Measurements from ENCODE around the gene VAC14. TPM values are rescaled to one million over a fixed set of nuclear protein-coding genes. Genes with fewer than 3 reads are reported as not detected.

The VAC14 gene
- total and polyA plus RNA-seq, 2 of the 8 experiments (the other 6 are each of a cell fraction or from before 2014, with no cell fraction given) = 56.0 to 108 TPM

GRCh38 chr16:70782237-70782636 lies 18.7 kb downstream of the VAC14 start:
- DNase-seq (ENCODE audit: low read depth in 1 of 2, low spot score in 2 of 2) (no peak), FAIRE-seq (no peak)
- Histone ChIP-seq H4K8ac (ENCODE audit: extremely low read depth, insufficient read depth, low read length) (no peak overlapping the region), H2AK5ac (ENCODE audit: low read depth, low read length) (no peak overlapping the region), H3K56ac (replicated peaks; ENCODE audit: insufficient read length, low read depth, low read length) (no peak overlapping the region), H3K4ac (replicated peaks; ENCODE audit: insufficient read length, low read depth, low read length) (no peak overlapping the region), H3K9me3 (ENCODE audit: insufficient read depth in 2 of 2, low read depth in 1 of 2, low read length in 1 of 2) (peaks cover 3 to 5% of the 10 kb centered on the region in 2 experiments; a peak in 1 of 4 replicates), H4K91ac (replicated peaks; ENCODE audit: insufficient read length, low read length) (no peak overlapping the region), H3K36me3 (ENCODE audit: control insufficient read depth in 2 of 4, insufficient read depth in 4 of 4, low read length in 3 of 4) (peaks cover 26 to 57% (median 48%) of the 10 kb centered on the region in 4 experiments), H3K14ac (ENCODE audit: insufficient read length) (no peak overlapping the region), H2BK12ac (ENCODE audit: low read depth, low read length) (no peak overlapping the region), H3K27me3 (replicated peaks in 1 of 4; ENCODE audit: control insufficient read depth in 3 of 4, extremely low read depth in 1 of 4, insufficient read depth in 3 of 4, low read length in 3 of 4) (no peaks in the 10 kb centered on the region), H3K18ac (ENCODE audit: extremely low read depth, low read length) (no peak overlapping the region), H3K23ac (ENCODE audit: insufficient read length) (no peak overlapping the region), H3K79me2 (ENCODE audit: control insufficient read depth in 1 of 2, insufficient read depth in 2 of 2, low read length in 2 of 2) (no peaks in the 10 kb centered on the region; a peak in 1 of 4 replicates), H3K9ac (replicated peaks in 1 of 4; ENCODE audit: extremely low read depth in 1 of 4, low read depth in 3 of 4, low read length in 3 of 4) (no peak overlapping the region), H2BK15ac (ENCODE audit: low read length) (no peak overlapping the region), H3K27ac (ENCODE audit: low read depth, low read length) (no peak overlapping the region), H3K23me2 (ENCODE audit: low read depth, low read length) (no peaks in the 10 kb centered on the region), H3K4me2 (ENCODE audit: insufficient read depth in 1 of 2, low read depth in 2 of 2, low read length in 2 of 2) (no peak overlapping the region), H2BK120ac (replicated peaks; ENCODE audit: low read depth, low read length) (no peak overlapping the region), H3K79me1 (ENCODE audit: low read depth, low read length) (no peaks in the 10 kb centered on the region; the same call in none of the 2 replicates), H2BK5ac (ENCODE audit: low read depth, low read length) (no peak overlapping the region), H2AFZ (ENCODE audit: low read length) (no peak overlapping the region), H3K4me1 (replicated peaks in 1 of 4; ENCODE audit: control insufficient read depth in 3 of 4, insufficient read depth in 4 of 4, low read length in 3 of 4) (no peaks in the 10 kb centered on the region; a peak in 1 of 7 replicates), H3K4me3 (ENCODE audit: extremely low read depth in 1 of 4, insufficient read depth in 2 of 4, low read depth in 3 of 4, low read length in 4 of 4) (no peak overlapping the region), H4K5ac (ENCODE audit: insufficient read length, low read depth, low read length) (no peak overlapping the region), H4K20me1 (replicated peaks in 1 of 2; ENCODE audit: control insufficient read depth in 1 of 2, insufficient read depth in 2 of 2, low read length in 2 of 2) (peaks cover 8 to 9% of the 10 kb centered on the region in 2 experiments), H2BK20ac (ENCODE audit: low read length) (no peak overlapping the region)
- POLR2A ChIA-PET (ENCODE audit: partially characterized antibody) = no interaction called here
- TF ChIP-seq YY1 (IDR thresholded peaks at IDR 0.05; ENCODE audit: low read depth, low read length) (no peak), SP4 (IDR thresholded peaks at IDR 0.05; ENCODE audit: low read length) (no peak), BCL11A (IDR thresholded peaks at IDR 0.05; ENCODE audit: low read depth in 2 of 2, low read length in 2 of 2) (no peak), JUND (IDR thresholded peaks at IDR 0.05; ENCODE audit: low read length) (no peak), NRF1 (IDR thresholded peaks at IDR 0.05; ENCODE audit: low read depth, low read length) (no peak)
- 93% methylated on average over 3 of the region's 3 CpGs; no CpG with 5 or more reads in 1 of the 2 experiments for WGBS, 2 experiments (ENCODE audit: extremely low coverage in 1 of 2, insufficient coverage in 1 of 2, insufficient read length in 1 of 2, insufficient replicate concordance in 2 of 2, low coverage in 1 of 2, low lambda C conversion rate in 2 of 2, missing lambda C conversion rate in 1 of 2)
- CTCF ChIA-PET (ENCODE audit: partially characterized antibody) = interaction anchor here (0.9 kb wide), 1 partner anchor 97 kb away, joined by 3 read pairs; no protein-coding TSS in a partner anchor
